CD4-positive, alpha-beta T cell treated with Interleukin-1 beta for 1 hour (primary cell): ENCODE measurements around the gene GPR160.
"Not testable (repeated sequence)": the region's sequence is repeated elsewhere in the genome, so short reads cannot be mapped to it uniquely, and the experiment has no call there.

Source experiments
- DNase-seq, 2 donors: peaks; one replicate each; pipeline ENCODE4 v3.0.0-alpha.2; 2020 to 2022

GPR160 gene

GRCh38 chr3:170076715-170077238 lies 39.0 kb downstream of the GPR160 start:
- no peak for DNase-seq

DNA sequence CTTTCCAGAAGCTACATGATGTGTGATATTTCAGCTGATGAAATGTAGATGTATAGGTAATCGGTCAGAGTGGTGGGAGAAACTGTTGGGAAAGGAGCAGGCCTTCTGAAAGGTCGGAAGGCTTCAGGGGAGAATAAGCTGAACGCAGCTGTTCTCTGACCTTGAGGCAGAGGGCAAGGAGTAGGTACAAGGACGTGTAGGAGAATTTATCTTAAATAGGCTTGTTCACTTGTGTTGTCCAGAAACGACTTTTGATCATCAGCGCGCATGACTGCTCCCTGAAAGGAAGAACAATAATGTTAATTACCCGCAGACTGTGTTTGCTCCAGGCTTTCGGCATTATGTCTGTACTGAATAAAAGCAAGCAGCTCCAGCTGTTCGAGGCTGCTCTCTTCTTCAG lies 39.6 kb downstream of the GPR160 start:
- DNase-seq, result no peak

DNA sequence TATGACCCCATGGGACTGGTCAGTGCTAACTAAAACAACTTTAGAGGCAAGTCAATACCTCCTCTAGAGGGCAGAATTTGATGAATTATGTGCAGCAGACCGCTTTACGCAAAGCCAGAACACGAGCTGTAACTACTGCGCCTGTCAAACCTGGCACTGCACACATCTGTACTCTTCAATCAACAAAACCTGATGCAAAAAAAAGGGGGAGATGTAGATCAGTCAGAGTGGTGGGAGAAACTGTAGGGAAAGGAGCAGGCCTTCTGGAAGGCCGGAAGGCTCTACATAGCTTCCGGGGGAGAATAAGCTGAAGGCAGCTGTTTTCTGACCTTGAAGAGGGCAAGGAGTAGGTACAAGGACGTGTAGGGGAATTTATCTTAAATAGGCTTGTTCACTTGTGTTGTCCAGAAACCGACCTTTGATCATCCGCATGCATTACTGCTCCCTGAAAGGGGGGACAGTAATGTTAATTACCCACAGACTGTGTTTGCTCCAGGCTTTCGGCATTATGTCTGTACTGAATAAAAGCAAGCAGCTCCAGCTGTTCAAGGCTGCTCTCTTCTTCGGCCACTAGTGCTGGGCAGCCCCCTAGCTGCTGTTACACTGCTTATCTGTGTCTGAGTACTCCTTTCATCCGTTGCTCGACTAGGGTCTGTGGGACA lies 41.0 kb downstream of the GPR160 start:
- no peak for DNase-seq

DNA sequence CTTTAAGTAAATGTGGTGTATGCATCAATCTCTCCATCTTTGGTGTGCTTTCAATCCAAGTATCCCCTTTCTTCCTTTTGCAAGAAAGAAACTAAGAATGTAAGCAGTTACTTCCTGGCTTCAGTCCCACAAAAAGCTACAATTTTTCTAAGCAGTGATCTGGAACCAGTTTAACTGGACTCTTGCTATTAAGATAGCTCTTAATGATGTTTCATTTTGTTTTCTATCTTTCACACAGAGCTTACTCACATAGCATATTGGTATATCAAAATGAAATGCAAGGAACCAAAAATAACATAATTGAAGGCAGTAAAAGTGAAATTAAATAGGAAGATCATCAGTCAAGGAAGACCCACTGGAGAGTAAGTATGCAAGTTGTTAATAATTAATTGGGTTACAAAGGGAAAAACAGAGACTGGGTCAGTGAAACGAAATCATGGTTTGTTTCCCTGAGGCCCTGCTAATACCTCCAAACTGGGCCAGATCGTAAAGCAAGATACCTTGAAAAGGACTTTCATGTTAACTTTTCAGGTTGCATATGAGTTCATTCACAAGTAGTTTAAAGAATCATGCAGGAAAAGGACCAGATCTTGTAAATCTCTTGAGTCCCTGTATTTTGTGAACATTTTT lies 41.9 kb downstream of the GPR160 start:
- no peak for DNase-seq

DNA sequence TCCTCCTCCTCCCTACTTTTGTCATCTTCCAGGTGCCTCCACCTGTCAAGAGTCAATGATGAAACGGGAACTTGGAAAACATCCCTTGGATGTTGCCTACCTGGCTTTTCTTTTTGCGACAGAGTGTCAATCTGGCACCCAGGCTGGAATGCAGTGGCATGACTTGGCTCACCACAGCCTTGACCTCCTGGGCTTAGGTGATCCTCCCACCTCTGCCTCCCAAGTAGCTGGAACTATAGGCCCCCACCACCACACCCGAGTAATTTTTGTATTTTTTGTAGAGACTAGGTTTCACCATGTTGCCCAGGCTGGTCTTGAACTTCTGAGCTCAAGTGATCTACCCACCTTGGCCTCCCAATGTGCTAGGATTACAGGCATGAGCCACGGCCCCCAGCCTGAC lies 42.8 kb downstream of the GPR160 start:
- no peak for DNase-seq

GRCh38 chr3:170081079-170081741 lies 43.4 kb downstream of the GPR160 start:
- no peak for DNase-seq

GRCh38 chr3:170083343-170083742 lies 45.5 kb downstream of the GPR160 start:
- DNase-seq, result no peak

DNA sequence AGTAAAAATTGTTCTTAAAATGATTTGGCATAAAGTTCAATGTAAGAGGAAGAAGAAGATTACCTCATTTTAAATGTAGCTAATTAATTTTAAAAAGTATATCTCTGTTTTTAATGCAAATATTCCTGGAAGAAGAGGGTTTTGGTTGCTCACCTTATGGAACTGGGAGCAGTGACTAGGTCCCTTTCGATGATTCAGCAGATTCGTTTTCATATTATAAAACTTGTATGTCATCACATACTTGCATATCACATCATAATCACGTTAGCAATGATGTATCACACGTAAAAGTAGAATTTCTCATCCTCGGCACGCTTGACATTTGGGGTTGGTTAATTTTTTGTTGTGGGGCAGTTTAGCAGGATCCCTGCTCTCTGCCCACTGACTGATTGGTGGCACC lies 47.6 kb downstream of the GPR160 start:
- no peak for DNase-seq

DNA sequence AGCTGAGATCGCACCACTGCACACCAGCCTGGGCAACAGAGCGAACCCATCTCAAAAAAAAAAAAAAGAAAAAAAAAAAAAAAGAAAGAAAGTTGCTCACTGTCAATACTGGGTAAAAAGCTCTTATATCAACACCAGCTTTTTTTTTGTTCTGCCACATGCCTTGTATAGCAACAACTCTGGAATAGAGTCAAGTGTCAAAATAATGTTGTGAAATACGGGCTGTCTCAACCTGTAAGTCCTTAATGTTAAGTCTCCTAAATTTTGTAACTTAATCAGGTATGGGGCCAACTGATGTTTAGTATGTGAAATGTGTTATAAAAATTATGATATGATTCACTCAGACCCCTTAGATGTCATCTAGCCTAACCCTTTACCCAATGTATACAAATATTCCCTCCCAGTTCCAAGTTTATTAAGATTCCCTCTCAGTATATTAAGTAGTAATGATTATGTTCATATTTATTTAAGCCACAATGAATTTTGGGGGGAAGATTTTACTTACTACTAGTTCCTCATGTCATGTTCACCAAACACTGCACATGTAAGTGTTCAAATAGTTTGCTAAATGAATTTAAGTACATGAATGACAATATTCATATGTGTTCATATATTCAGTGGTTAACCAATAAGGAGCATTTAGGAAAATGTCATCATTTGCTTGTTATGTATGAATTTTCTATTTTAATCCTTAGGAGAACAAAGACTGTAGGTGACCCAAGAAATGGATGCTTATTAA lies 52.2 kb downstream of the GPR160 start:
- no peak for DNase-seq

DNA sequence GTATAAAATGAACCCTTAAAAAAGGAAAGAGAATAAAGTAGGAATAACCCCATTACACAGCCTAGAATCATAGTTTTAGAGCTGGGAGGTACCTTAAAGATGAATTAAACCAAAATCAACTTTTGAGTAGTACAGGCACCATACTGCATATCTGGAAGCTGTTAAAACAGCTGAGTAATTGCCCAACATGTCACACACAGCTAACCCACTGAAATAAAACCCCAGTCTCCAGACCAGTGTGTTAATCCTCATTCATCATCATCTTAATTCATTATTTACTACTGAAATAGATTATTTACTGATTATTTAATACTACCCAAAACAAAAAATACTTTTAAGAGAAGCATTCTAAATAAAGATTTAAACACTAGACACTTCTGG lies 52.8 kb downstream of the GPR160 start:
- no peak for DNase-seq

- no peak for DNase-seq
These were observed 55.1 kb downstream of the GPR160 start for GRCh38 chr3:170092907-170093306.

DNA sequence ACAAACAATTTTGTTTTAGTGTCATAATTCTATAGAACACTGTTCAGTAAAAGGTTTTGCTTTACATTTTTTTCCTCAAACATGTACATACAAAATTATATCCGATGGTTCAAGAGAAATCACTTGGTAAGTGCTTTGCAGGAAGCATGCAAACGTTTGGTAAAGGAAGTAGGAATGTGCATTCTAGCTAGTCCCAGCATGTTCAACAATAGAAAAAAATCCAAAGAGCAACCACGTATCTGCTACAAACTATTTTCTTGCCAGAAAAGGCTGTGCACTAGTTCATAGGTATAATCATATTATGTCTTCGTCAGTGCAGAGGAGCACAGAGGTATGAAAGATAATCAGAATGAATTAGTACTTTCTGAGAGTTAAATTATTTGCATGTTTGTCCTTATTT lies 58.0 kb downstream of the GPR160 start:
- DNase-seq, result no peak

DNA sequence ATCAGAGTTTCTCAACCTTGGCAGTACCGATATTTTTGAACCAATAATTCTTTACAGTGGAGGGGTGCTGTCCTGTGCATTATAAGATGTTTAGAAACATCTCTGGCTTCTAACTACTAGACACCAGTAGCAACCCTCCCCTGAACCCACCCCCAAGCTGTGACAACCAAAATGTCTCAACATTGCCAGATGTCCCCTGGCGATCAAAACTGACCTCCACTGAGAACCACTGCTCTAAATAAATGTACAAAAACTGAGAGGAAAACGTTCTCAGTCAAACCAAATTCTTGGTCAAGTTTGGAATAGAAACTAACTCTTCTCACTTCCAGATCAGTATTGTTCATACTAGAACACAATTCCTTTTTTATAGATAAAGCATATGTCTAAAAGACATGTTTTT lies 58.5 kb downstream of the GPR160 start:
- DNase-seq, result no peak

GRCh38 chr3:170098753-170099152 lies 61.0 kb downstream of the GPR160 start:
- DNase-seq, result no peak

- DNase-seq, result no peak
These were observed 63.1 kb downstream of the GPR160 start for GRCh38 chr3:170100944-170101343.

GRCh38 chr3:170102431-170102830 lies 64.6 kb downstream of the GPR160 start:
- no peak for DNase-seq

GRCh38 chr3:170107941-170108340 lies 70.1 kb downstream of the GPR160 start:
- DNase-seq, result no peak

DNA sequence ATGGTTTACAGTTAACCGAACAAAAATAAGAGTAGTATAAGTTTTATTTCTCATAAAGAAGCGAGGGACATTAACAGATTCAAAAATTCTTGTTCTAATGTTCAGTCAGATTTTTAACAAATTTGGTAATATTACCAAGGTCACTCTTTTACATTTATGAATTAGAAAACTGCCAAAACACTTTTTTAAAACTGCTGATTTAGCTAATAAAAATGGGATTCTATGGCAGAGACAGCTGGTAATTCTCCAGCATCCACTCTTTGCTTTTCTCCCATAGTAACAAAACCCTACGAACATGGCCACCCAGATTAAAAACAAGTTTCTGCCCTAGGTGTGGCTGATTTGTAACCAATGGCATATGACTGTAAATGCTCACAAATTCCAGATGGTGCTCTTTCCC lies 71.2 kb downstream of the GPR160 start:
- DNase-seq, result no peak

- no peak for DNase-seq
These were observed 71.9 kb downstream of the GPR160 start for GRCh38 chr3:170109579-170110293.

- no peak for DNase-seq
These were observed 73.5 kb downstream of the GPR160 start for GRCh38 chr3:170111147-170111771.

DNA sequence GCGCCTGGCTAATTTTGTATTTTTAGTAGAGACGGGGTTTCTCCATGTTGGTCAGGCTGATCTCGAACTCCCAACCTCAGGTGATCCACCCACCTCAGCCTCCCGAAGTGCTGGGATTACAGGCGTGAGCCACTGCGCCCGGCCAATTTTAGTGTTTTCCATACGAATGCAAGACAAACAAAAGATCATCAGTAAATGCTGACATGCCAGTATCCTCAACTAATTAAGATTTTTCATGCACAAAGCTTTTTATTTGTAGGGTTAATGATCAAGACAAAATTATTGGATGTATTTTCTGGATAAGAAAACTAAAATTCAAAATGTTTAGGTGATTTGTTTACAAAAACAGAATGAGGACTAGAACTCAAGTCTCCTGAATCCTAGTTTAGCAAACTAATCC lies 76.4 kb downstream of the GPR160 start:
- not testable (repeated sequence) for DNase-seq

- DNase-seq, result no peak
These were observed 79.3 kb downstream of the GPR160 start for GRCh38 chr3:170117134-170117533.
